NCI-H748 treated with DMSO at 0.1 percent for 48 hours (cell line): ENCODE results near the gene LGR5.
"Not testable (repeated sequence)": the region's sequence is repeated elsewhere in the genome, so short reads cannot be mapped to it uniquely, and the experiment has no call there.

Source experiments
- DNase-seq: peaks from one replicate; lab custom pipeline; 2025; lab: John Stamatoyannopoulos, UW

Gene LGR5

GRCh38 chr12:71551529-71551928, 111.9 kb downstream of the LGR5 start:
- DNase-seq, result peak; percentile 23

DNA sequence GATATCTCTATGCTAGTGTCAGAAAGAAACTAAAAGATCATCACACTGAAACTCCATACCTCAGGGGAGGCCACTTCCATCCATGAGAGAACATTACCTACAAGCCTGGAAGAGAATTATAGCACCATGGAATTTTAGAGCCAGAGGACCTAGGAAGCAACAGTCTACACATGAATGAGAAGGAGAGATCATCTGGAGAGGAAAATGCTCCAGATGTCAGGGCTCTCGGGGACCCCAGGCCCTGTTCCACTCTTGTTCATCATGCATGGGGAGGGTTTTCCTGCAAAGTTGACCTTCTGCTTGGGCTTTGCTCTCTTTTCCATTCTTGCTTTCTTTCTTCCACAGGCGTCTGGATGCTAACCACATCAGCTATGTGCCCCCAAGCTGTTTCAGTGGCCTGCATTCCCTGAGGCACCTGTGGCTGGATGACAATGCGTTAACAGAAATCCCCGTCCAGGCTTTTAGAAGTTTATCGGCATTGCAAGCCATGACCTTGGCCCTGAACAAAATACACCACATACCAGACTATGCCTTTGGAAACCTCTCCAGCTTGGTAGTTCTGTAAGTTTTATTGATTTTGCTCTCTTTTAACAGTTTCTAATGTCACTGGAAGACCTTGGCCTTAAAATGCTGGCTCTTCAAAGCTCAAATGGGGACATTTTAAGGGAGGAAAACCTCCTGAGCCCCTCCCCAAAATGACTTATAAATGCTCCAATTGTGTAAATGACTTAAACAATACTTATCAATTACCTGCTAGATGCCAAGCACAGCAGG, 113.3 kb downstream of the LGR5 start:
- no peak for DNase-seq

GRCh38 chr12:71555191-71555590, 115.6 kb downstream of the LGR5 start:
- DNase-seq, result no peak

DNA sequence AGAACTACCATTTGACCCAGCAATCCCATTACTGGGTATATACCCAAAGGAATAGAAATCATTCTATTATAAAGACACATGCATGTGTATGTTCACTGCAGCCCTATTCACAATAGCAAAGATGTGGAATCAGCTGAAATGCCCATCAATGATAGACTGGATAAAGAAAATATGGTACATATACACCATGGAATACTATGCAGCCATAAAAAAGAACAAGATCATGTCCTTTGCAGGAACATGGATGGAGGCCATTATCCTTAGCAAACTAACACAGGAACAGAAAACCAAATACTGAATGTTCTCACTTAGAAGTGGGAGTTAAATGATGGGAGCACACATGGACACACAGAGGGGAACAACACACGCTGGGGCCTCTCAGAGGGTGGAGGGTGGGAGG, 116.2 kb downstream of the LGR5 start:
- DNase-seq, result not testable (repeated sequence)

DNA sequence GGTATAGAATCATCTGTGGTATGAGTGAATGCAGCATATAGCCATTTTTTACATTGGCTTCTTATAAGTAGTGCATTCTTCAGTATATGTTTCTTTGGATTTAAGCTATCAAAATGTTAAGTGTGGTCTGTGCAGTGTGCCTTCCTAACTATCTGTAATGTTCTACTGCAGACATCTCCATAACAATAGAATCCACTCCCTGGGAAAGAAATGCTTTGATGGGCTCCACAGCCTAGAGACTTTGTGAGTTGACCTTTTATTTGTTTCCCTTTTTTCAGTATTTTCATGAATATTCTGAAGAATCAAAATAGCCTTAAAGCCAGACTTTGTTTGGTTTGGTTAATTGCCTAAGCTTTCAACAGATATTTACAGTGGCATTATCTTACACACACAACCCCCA, 116.8 kb downstream of the LGR5 start:
- no peak for DNase-seq

DNA sequence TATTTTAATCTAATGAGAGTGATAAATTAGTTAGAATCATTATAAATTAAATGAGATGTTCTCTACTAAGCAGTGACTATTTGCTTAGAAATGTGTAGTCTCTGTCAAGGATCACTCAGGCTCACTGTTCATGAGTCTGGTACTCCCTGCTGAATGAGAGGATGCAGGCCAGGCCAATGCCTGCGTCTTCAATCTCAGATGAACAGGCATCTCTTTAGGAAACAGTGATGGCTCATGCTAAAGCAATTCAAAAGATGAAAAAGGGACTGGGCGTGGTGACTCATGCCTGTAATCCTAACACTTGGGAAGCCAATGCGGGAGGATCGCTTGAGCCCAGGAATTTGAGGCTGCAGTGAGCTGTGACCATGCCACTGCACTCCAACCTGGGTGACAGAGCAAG, 117.3 kb downstream of the LGR5 start:
- DNase-seq, result no peak

DNA sequence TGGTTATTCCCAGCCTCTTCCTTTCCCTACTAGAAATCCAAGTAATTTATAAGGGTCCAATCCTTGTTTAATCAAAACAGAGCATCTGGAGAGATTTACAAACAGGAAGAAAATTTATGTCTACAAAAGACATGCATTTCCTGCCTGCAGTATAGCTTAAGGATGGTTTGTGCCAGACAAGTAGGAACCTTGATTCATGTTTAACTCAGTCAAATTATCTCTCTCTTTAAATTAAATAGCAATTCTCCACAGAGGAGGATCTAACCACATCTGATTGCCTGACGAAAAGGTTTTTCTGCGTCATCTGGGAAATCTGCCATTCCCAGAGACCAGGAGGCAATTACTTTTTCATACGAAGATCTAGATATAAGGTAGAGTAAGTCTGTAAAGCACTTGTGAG, 118.8 kb downstream of the LGR5 start:
- no peak for DNase-seq

DNA sequence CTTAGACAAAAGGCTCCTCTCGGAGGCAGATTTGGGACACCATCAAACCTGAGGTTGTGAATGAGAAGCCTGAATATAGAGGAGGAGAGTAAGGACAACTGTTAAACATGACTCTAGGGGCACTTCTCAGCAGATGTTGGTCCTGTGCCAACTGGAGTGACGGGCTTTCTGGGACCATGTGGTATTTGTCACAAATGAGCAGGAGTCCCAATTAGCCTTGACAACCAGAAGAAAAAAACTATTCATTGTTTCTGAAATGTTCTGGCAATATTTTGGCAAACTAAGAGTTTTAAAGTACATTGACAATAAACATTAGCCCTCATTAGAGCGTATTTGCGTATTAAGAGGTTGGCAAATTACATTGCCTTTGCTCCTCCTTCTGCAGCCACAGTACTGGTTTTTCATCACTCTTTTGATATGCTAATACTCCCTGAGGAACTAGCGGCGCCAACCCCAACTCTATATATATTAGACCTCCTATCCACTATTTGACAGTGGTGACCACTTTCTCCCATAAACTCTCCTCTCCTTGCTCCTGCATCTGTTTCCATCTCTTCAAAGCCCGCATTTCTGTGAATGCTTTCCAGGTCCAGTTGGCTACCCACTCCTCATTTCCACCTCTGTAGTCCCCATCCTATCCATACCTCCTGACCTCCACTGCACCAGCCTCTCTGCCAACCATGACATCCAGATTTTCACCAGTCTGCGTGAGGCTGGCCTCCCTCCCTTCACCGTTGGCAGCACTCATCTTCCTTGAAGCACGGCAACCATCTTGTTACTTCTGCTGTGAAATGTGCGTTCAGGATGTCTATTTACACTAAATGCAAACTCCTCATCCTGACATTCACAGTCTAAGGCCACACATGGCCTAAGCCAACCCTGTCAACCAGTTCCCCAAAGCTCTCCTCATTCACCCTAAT, 123.3 kb downstream of the LGR5 start:
- DNase-seq, result no peak

- DNase-seq, result no peak
Observed at GRCh38 chr12:71565535-71565934, 125.9 kb downstream of the LGR5 start.

- no peak for DNase-seq
Observed at GRCh38 chr12:71566655-71567054, 127.1 kb downstream of the LGR5 start.

GRCh38 chr12:71567537-71567936, 127.9 kb downstream of the LGR5 start:
- DNase-seq, result no peak

GRCh38 chr12:71569885-71570284, 130.3 kb downstream of the LGR5 start:
- not testable (repeated sequence) for DNase-seq

- DNase-seq, result no peak
Observed at GRCh38 chr12:71576496-71576895, 136.9 kb downstream of the LGR5 start.

- DNase-seq, result no peak
Observed at GRCh38 chr12:71578694-71579258, 139.2 kb downstream of the LGR5 start.

GRCh38 chr12:71581206-71581605, 141.6 kb downstream of the LGR5 start:
- DNase-seq, result no peak

DNA sequence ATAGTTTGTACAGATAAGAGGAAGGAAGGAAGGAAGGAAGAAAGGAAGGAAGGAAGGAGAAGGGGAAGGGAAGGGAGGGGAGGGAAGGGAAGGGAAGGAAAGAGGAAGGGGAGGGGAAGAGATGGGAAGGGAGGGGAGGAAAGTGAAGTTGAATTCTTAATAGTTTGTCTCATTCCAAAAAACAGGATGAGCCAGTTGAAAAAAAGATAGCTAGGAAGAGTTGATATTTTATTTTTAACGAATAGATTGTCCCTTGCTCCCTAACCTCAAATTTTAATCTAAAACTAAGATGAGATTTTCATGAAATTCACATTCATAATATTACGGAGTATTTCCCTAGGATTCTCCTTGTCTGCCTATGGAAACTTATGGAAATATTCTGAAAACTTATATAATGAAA, 143.3 kb downstream of the LGR5 start:
- no peak for DNase-seq

DNA sequence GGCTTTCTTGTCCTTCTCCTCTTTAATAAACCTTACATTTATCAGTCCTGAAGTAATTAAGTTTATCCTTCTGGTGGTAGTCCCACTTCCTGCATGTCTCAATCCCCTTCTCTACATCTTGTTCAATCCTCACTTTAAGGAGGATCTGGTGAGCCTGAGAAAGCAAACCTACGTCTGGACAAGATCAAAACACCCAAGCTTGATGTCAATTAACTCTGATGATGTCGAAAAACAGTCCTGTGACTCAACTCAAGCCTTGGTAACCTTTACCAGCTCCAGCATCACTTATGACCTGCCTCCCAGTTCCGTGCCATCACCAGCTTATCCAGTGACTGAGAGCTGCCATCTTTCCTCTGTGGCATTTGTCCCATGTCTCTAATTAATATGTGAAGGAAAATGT, 144.8 kb downstream of the LGR5 start:
- DNase-seq, result no peak

DNA sequence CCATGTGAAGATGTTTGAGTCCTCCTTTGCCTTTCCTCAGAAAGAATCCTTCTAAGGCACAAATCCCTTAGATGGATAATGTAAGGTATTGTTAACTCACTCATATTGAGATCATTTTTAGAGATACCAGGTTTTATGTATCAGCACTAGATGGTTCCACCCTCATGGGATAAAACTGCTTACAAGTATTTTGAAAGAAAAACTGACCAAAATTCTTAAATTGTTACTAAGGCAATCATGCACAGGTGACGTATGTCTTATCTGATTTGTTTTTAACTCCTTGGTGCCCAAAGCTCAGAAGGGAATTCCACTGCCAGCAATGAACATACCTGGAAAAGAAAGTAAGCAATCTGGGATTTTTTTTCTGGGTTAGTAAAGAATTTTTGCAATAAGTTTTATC, 145.6 kb downstream of the LGR5 start:
- DNase-seq, result no peak

- DNase-seq, result no peak
Observed at GRCh38 chr12:71587012-71587411, 147.4 kb downstream of the LGR5 start.

DNA sequence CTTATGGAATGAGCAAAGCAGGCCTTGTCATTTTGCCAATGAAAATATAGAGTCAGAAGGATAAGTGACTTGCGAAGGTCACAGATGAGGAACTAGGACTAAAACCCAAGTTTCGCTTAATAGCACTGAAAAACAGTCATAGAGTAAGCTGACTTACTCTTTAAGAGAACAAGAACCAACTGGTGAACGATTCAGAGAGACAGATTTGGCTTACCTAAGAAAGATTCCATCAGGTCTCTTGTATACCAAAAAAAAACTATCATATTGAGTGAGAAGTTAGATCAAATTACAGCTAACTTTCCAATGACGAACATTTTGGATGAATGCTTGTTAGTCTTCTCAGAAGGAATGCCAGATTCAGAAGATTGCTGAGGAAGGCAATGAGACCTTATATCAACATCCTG, 149.9 kb downstream of the LGR5 start:
- DNase-seq, result no peak

DNA sequence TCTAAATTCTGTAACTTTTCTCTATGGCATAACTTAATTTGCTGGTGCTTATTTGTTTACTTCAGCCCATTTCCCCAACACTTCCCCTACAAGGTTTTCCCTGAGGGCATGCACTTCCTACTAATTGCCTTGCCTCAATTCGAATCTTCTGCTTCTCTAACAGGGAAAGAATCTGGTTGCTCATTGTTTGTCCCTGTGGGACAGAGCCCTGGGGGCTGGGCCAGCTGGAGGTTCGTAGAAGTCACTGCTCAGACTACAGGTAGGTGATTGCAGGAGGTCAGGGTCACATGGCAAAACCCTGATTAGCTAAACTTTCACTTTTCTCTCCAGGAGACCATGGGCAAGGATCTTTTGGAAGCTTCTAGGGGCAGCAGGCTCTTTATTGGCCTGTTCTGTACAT, 152.0 kb downstream of the LGR5 start:
- DNase-seq, result no peak

GRCh38 chr12:71592841-71593240, 153.2 kb downstream of the LGR5 start:
- no peak for DNase-seq
